Naive thymus-derived CD4-positive, alpha-beta T cell (primary cell): ENCODE results near the gene GCHFR. TPM values are rescaled to one million over a fixed set of nuclear protein-coding genes. Genes with fewer than 3 reads are reported as not detected.

Experiments used
- ATAC-seq: fragments of 150-1000 bp; cut with Tn5 transposase; 2 replicates; pipeline ENCODE4 v1.10.0; 2021; ENCODE audit warnings: mild to moderate bottlenecking, moderate library complexity
- CTCF ChIA-PET: fragments of 350-600 bp; sonication (Branson Sonifier 250); formaldehyde crosslinking; loops from one replicate; lab custom pipeline; 2021; ENCODE audit warnings: antibody characterized with exemption; lab: Charles Lee
- POLR2A ChIA-PET: fragments of 350-600 bp; sonication (Branson Sonifier 250); formaldehyde crosslinking; loops from one replicate; lab custom pipeline; 2021; ENCODE audit warnings: antibody characterized with exemption, inconsistent platforms; lab: Charles Lee
- DNase-seq, 9 donors: peaks; one replicate each; pipeline versions ENCODE4 v3.0.0 to v3.0.0-alpha.2; 2020 to 2022; ENCODE audit warnings: mixed read lengths in 1 of 9
- H3K27ac ChIP-seq: one replicate; pipeline ENCODE4 v1.7.0; 2013; ENCODE audit warnings: mild to moderate bottlenecking, low read depth, low read length, moderate library complexity
- H3K27me3 ChIP-seq, 2 donors: one replicate each; pipeline ENCODE4 v1.7.0; 2013; ENCODE audit warnings: low read length in 2 of 2, mild to moderate bottlenecking in 2 of 2, moderate library complexity in 2 of 2; ENCODE audit not compliant: control insufficient read depth in 2 of 2, insufficient read depth in 2 of 2
- H3K36me3 ChIP-seq, 3 experiments: 1 replicate in 2 of 3; 2 replicates in 1 of 3; pipeline ENCODE4 v1.7.0; 2013; ENCODE audit warnings: low read length in 3 of 3, mild to moderate bottlenecking in 3 of 3, moderate library complexity in 1 of 3; ENCODE audit not compliant: insufficient read depth in 3 of 3, control insufficient read depth in 2 of 3
- H3K4me1 ChIP-seq, 2 donors: one replicate each; pipeline ENCODE4 v1.7.0; 2013; ENCODE audit warnings: low read length in 2 of 2, mild to moderate bottlenecking in 2 of 2, moderate library complexity in 1 of 2; ENCODE audit not compliant: control insufficient read depth in 2 of 2, insufficient read depth in 2 of 2
- H3K4me3 ChIP-seq: 2 replicates; pipeline ENCODE4 v1.7.0; 2013; ENCODE audit warnings: mild to moderate bottlenecking, low read length
- H3K9me3 ChIP-seq, 3 experiments: 1 replicate in 2 of 3; 2 replicates in 1 of 3; pipeline ENCODE4 v1.7.0; 2013; ENCODE audit warnings: low read length in 3 of 3; ENCODE audit not compliant: control insufficient read depth in 2 of 3
- H3K27ac Mint-ChIP-seq, 9 donors: one replicate each; pipeline ENCODE4 v1.8.0; 2020 to 2022; ENCODE audit warnings: mixed read lengths in 9 of 9, mild to moderate bottlenecking in 8 of 9, moderate library complexity in 5 of 9, inconsistent platforms in 2 of 9
- H3K27me3 Mint-ChIP-seq, 5 donors: one replicate each; pipeline ENCODE4 v1.8.0; 2021 to 2022; ENCODE audit warnings: mixed read lengths in 5 of 5, mild to moderate bottlenecking in 1 of 5
- H3K36me3 Mint-ChIP-seq, 5 donors: one replicate each; pipeline ENCODE4 v1.8.0; 2020 to 2022; ENCODE audit warnings: mixed read lengths in 5 of 5, mild to moderate bottlenecking in 3 of 5, inconsistent platforms in 1 of 5
- H3K4me1 Mint-ChIP-seq, 7 donors: one replicate each; pipeline ENCODE4 v1.8.0; 2020 to 2022; ENCODE audit warnings: mixed read lengths in 7 of 7, mild to moderate bottlenecking in 3 of 7, inconsistent platforms in 1 of 7
- H3K4me3 Mint-ChIP-seq, 10 donors: one replicate each; pipeline ENCODE4 v1.8.0; 2020 to 2022; ENCODE audit warnings: mild to moderate bottlenecking in 10 of 10, mixed read lengths in 10 of 10, moderate library complexity in 6 of 10, inconsistent platforms in 2 of 10
- H3K9me3 Mint-ChIP-seq, 11 donors: one replicate each; pipeline ENCODE4 v1.8.0; 2020 to 2022; ENCODE audit warnings: mixed read lengths in 11 of 11, mild to moderate bottlenecking in 4 of 11, inconsistent platforms in 1 of 11, moderate library complexity in 1 of 11
- intact Hi-C, 2 donors: fragments of 100-400 bp; cut with micrococcal nuclease; formaldehyde crosslinking; loops; one replicate each; pipeline ENCODE4 v1.15.1; 2023
- polyA plus RNA-seq, 2 donors: library from polyadenylated mRNA; unstranded; fragments of 300-500 nt; fragmentation: Illumina TruSeq; gene quantifications; one replicate each; pipeline ENCODE4 v1.2.3, GENCODE V29; 2021
- total RNA-seq, 6 experiments: library from RNA in 5 of 6; stranded (reverse) in 5 of 6; gene quantifications; 1 replicate in 5 of 6; 2 replicates in 1 of 6; pipeline ENCODE4 v1.2.3 and lab custom pipeline; 2021 to 2026

GCHFR gene
- total and polyA plus RNA-seq, 7 experiments from 2014 or later: 14.5 to 83.2 (median 22.1) TPM

GRCh38 chr15:40787344-40787841 lies 23.5 kb downstream of the GCHFR start:
- H3K4me3 Mint-ChIP-seq: peak overlapping the region; percentile 16 to 71 (median 54)
- POLR2A ChIA-PET: no interaction called here
- Histone ChIP-seq H3K27ac (no peak overlapping the region), H3K4me1 (peaks cover 14 to 18% of the 10 kb centered on the region in 2 donors), H3K9me3 (no peaks in the 10 kb centered on the region), H3K27me3 (no peaks in the 10 kb centered on the region), H3K36me3 (peaks cover 0 to 11% (median 0%) of the 10 kb centered on the region in 3 experiments), H3K4me3 (no peak overlapping the region)
- H3K27me3 Mint-ChIP-seq: no peaks in the 10 kb centered on the region
- no peaks in the 10 kb centered on the region for H3K9me3 Mint-ChIP-seq
- DNase-seq (peak in 5 of 9 donors; percentile 35 to 47 (median 39)), ATAC-seq (peak; percentile 56)
- intact Hi-C loops: no loop called here
- H3K36me3 Mint-ChIP-seq: peaks cover 0 to 5% (median 0%) of the 10 kb centered on the region in 5 donors
- peak overlapping the region in 7 of 9 donors; percentile 3 to 65 (median 36) for H3K27ac Mint-ChIP-seq
- CTCF ChIA-PET: interaction anchor here (0.8 to 0.9 kb wide), 3 partner anchors 106 to 395 kb away, joined by 3 read pairs; partner anchors contain the start of gene VPS18
- peaks cover 23 to 37% (median 26%) of the 10 kb centered on the region in 7 donors for H3K4me1 Mint-ChIP-seq

GRCh38 chr15:40787991-40788390 lies 24.1 kb downstream of the GCHFR start:
- DNase-seq (no peak), ATAC-seq (no peak)
- no peaks in the 10 kb centered on the region for H3K27me3 Mint-ChIP-seq
- peaks cover 21 to 35% (median 25%) of the 10 kb centered on the region in 7 donors for H3K4me1 Mint-ChIP-seq
- intact Hi-C loops: no loop called here
- Histone ChIP-seq H3K27me3 (no peaks in the 10 kb centered on the region), H3K36me3 (peaks cover 0 to 14% (median 0%) of the 10 kb centered on the region in 3 experiments), H3K27ac (no peak overlapping the region), H3K4me3 (no peak overlapping the region), H3K4me1 (peaks cover 14 to 18% of the 10 kb centered on the region in 2 donors), H3K9me3 (no peaks in the 10 kb centered on the region)
- peaks cover 0 to 5% (median under 1%) of the 10 kb centered on the region in 5 donors for H3K36me3 Mint-ChIP-seq
- ChIA-PET CTCF (interaction anchor here (0.8 to 0.9 kb wide), 3 partner anchors 106 to 395 kb away, joined by 3 read pairs; partner anchors contain the start of gene VPS18), POLR2A (no interaction called here)
- peak overlapping the region in 3 of 10 donors; percentile 54 to 63 (median 56) for H3K4me3 Mint-ChIP-seq
- H3K27ac Mint-ChIP-seq: peak overlapping the region in 5 of 9 donors; percentile 3 to 36 (median 20)
- H3K9me3 Mint-ChIP-seq: no peaks in the 10 kb centered on the region

- intact Hi-C loops: no loop called here
- ATAC-seq (no peak), DNase-seq (no peak)
- Mint-ChIP-seq H3K27me3 (no peaks in the 10 kb centered on the region), H3K36me3 (peaks cover 0 to 9% (median 3%) of the 10 kb centered on the region in 5 donors), H3K9me3 (no peaks in the 10 kb centered on the region), H3K4me3 (peak overlapping the region in 4 of 10 donors; percentile 14 to 49 (median 22)), H3K4me1 (peaks cover 21 to 35% (median 30%) of the 10 kb centered on the region in 7 donors), H3K27ac (peak overlapping the region in 2 of 9 donors; percentile 36 to 40)
- POLR2A ChIA-PET: interaction anchor here (0.5 kb wide), 1 partner anchor 157 kb away, joined by 3 read pairs; no protein-coding TSS in a partner anchor
- CTCF ChIA-PET: interaction anchor here (0.5 kb wide), 1 partner anchor 110 kb away, joined by 3 read pairs; no protein-coding TSS in a partner anchor
- peaks cover 0 to 19% (median 0%) of the 10 kb centered on the region in 3 experiments for H3K36me3 ChIP-seq
- no peak overlapping the region for H3K27ac ChIP-seq
- H3K9me3 ChIP-seq: no peaks in the 10 kb centered on the region
- no peak overlapping the region for H3K4me3 ChIP-seq
- no peaks in the 10 kb centered on the region for H3K27me3 ChIP-seq
- H3K4me1 ChIP-seq: peaks cover 14 to 18% of the 10 kb centered on the region in 2 donors
Observed at GRCh38 chr15:40789119-40789518, 25.3 kb downstream of the GCHFR start.

- Histone ChIP-seq H3K4me3 (no peak overlapping the region), H3K9me3 (no peaks in the 10 kb centered on the region), H3K27me3 (no peaks in the 10 kb centered on the region), H3K4me1 (peaks cover 14 to 18% of the 10 kb centered on the region in 2 donors), H3K27ac (no peak overlapping the region), H3K36me3 (peaks cover 0 to 19% (median 0%) of the 10 kb centered on the region in 3 experiments)
- Mint-ChIP-seq H3K27me3 (no peaks in the 10 kb centered on the region), H3K9me3 (no peaks in the 10 kb centered on the region), H3K36me3 (peaks cover 0 to 9% (median 3%) of the 10 kb centered on the region in 5 donors), H3K4me3 (no peak overlapping the region), H3K4me1 (peaks cover 21 to 35% (median 30%) of the 10 kb centered on the region in 7 donors), H3K27ac (no peak overlapping the region)
- ATAC-seq (no peak), DNase-seq (no peak)
- CTCF ChIA-PET: interaction anchor here (1.0 kb wide), 1 partner anchor 11 kb away, joined by 3 read pairs; no protein-coding TSS in a partner anchor
- POLR2A ChIA-PET: no interaction called here
- intact Hi-C loops: no loop called here
Observed at GRCh38 chr15:40789999-40790398, 26.1 kb downstream of the GCHFR start.

- H3K4me3 Mint-ChIP-seq: no peak overlapping the region
- H3K27me3 Mint-ChIP-seq: no peaks in the 10 kb centered on the region
- peaks cover 21 to 35% (median 33%) of the 10 kb centered on the region in 7 donors for H3K4me1 Mint-ChIP-seq
- Histone ChIP-seq H3K36me3 (peaks cover 0 to 19% (median 0%) of the 10 kb centered on the region in 3 experiments), H3K4me1 (peaks cover 14 to 18% of the 10 kb centered on the region in 2 donors), H3K27me3 (no peaks in the 10 kb centered on the region), H3K4me3 (no peak overlapping the region), H3K9me3 (no peaks in the 10 kb centered on the region), H3K27ac (no peak overlapping the region)
- ATAC-seq: no peak
- H3K36me3 Mint-ChIP-seq: peaks cover 0 to 9% (median 3%) of the 10 kb centered on the region in 5 donors
- no peak for DNase-seq
- intact Hi-C loops: no loop called here
- no peak overlapping the region for H3K27ac Mint-ChIP-seq
- POLR2A ChIA-PET: interaction anchor here (0.8 kb wide), 1 partner anchor 34 kb away, joined by 3 read pairs; no protein-coding TSS in a partner anchor
- no peaks in the 10 kb centered on the region for H3K9me3 Mint-ChIP-seq
- CTCF ChIA-PET: interaction anchor here (1.0 kb wide), 1 partner anchor 12 kb away, joined by 3 read pairs; no protein-coding TSS in a partner anchor
Observed at GRCh38 chr15:40790718-40791117, 26.9 kb downstream of the GCHFR start.

GRCh38 chr15:40792394-40792793 lies 28.5 kb downstream of the GCHFR start:
- Mint-ChIP-seq H3K4me3 (no peak overlapping the region), H3K36me3 (peaks cover 0 to 9% (median 6%) of the 10 kb centered on the region in 5 donors), H3K27ac (peak overlapping the region in 1 of 9 donors; percentile 57), H3K4me1 (peaks cover 18 to 36% (median 30%) of the 10 kb centered on the region in 7 donors), H3K27me3 (no peaks in the 10 kb centered on the region), H3K9me3 (no peaks in the 10 kb centered on the region)
- Histone ChIP-seq H3K9me3 (no peaks in the 10 kb centered on the region), H3K36me3 (peaks cover 0 to 19% (median 0%) of the 10 kb centered on the region in 3 experiments), H3K27ac (no peak overlapping the region), H3K4me1 (peaks cover 7 to 9% of the 10 kb centered on the region in 2 donors), H3K27me3 (no peaks in the 10 kb centered on the region), H3K4me3 (no peak overlapping the region)
- POLR2A ChIA-PET: no interaction called here
- ATAC-seq (no peak), DNase-seq (no peak)
- CTCF ChIA-PET: no interaction called here
- intact Hi-C loops: no loop called here
